Adrenal gland (tissue), 12 donors: ENCODE results near the gene PMPCB. TPM values are rescaled to one million over a fixed set of nuclear protein-coding genes. Genes with fewer than 3 reads are reported as not detected.
"Not testable (repeated sequence)": the region's sequence is repeated elsewhere in the genome, so short reads cannot be mapped to it uniquely, and the experiment has no call there.

Experiments used
- DNase-seq, 7 donors: peaks; one replicate each; pipeline ENCODE4 v3.0.0-alpha.2; 2019 to 2020
- H3K27ac ChIP-seq, 5 donors: fragments of 200-600 bp; sonication (generic) in 4 of 5; 1 replicate in 3 of 5; 2 replicates in 2 of 5; pipeline versions ENCODE4 v1.5.1 to v1.8.0; 2016 to 2020; ENCODE audit warnings: mild to moderate bottlenecking in 1 of 5
- H3K27me3 ChIP-seq: fragments of 200-600 bp; 2 replicates; pipeline ENCODE4 v1.8.0; 2021
- H3K36me3 ChIP-seq, 2 donors: fragments of 200-600 bp; replicated peaks in 1 of 2; 1 replicate in 1 of 2; 2 replicates in 1 of 2; pipeline versions ENCODE4 v1.5.1 to v1.8.0; 2018 to 2022
- H3K4me1 ChIP-seq, 2 donors: fragments of 200-600 bp; replicated peaks in 1 of 2; 1 replicate in 1 of 2; 2 replicates in 1 of 2; pipeline versions ENCODE4 v1.5.1 to v1.8.0; 2018 to 2021
- H3K4me3 ChIP-seq, 4 donors: fragments of 200-600 bp; sonication (generic) in 3 of 4; one replicate each; pipeline ENCODE4 v1.5.1; 2016 to 2018
- H3K9me3 ChIP-seq, 3 donors: fragments of 200-600 bp; sonication (generic) in 1 of 3; replicated peaks in 1 of 3; 1 replicate in 2 of 3; 2 replicates in 1 of 3; pipeline versions ENCODE4 v1.5.1 to v1.8.0; 2016 to 2021
- POLR2A ChIP-seq, 2 donors: fragments of 450-650 bp; IDR thresholded peaks; one replicate each; pipeline ENCODE4 v1.6.1; 2017; ENCODE audit warnings: antibody characterized with exemption in 2 of 2, mild to moderate bottlenecking in 2 of 2, moderate library complexity in 1 of 2
- WGBS, 4 donors: extraction: QIAGEN DNeasy Blood & Tissue Kit in 2 of 4; methylation state at CpG; one replicate each; pipeline versions ENCODE4 v1.1.5 to v1.1.7; 2013 to 2017; 5-methylcytosine and 5-hydroxymethylcytosine counted together
- intact Hi-C, 2 donors: fragments of 100-400 bp; cut with DNase I; formaldehyde crosslinking; loops; one replicate each; pipeline versions ENCODE4 v1.14.1 to v1.15.0; 2022 to 2023
- polyA plus RNA-seq, 3 donors: library from polyadenylated mRNA; stranded (reverse); fragments of 200-250 nt in 2 of 3; fragments of 350-450 nt in 1 of 3; fragmentation: Illumina TruSeq in 1 of 3; extraction: RNeasy Lipid Tissue Mini Kit (QIAGEN cat#74804) in 1 of 3; gene quantifications; one replicate each; pipeline ENCODE4 v1.2.3, GENCODE V29; 2013 to 2014
- total RNA-seq, 9 donors: library from RNA; depleted of rRNA in 4 of 9; stranded (reverse); fragments of >200 nt in 4 of 9; fragments of 120-200 nt in 1 of 9; fragmentation: NEBNext Ultra II Directional in 1 of 9; extraction: Animal tissue kit (Norgen Biotek cat#: 25700) in 1 of 9; gene quantifications; one replicate each; pipeline versions ENCODE4 v1.1.0 to v1.2.4, GENCODE V29; 2013 to 2023
- TF ChIP-seq, protein P1 (sequence below), 6 experiments: fragments of 450-650 bp in 4 of 6; fragments of 200-600 bp in 2 of 6; sonication (generic) in 1 of 6; IDR thresholded peaks; 1 replicate in 5 of 6; 2 replicates in 1 of 6; pipeline versions ENCODE4 v1.5.1 to v1.8.0; 2016 to 2021; ENCODE audit warnings: antibody characterized with exemption in 6 of 6, mild to moderate bottlenecking in 2 of 6, moderate library complexity in 1 of 6
- donor health status: healthy with polysubstance abuse.
- donor health status: Bipolar disorder and iron deficiency.
- donor health status: DM: yes; HTN: yes; CAD: no.
- donor health status: DM: no; HTN: no; CAD: no.
- donor health status: DM: no; HTN: no; CAD: no.
- donor health status: DM: yes; HTN: yes; CAD: no.

Gene PMPCB
- total and polyA plus RNA-seq, 12 donors = 51.9 to 147 (median 79.3) TPM

DNA sequence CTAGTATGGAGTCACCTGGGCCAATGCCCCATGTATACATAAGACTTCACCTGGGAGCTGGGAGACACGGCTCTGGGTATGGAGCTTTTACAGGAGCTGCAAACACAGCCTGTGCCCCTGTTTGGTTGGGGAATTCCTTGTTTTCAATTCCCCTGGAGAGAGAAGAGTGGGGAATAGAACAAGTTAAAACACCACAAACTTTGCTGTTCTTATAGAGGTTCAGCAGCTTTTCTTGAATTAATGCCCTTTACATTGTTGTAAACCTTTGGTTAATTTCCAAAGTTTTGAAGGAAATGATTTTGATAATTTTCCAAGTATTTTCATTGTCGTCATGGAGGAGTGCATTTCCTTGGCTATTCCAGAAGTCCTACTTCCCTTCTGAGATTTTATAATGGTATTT lies 19.0 kb upstream of the PMPCB start:
- H3K36me3 ChIP-seq, H3K9me3 ChIP-seq, intact Hi-C loops, H3K27me3 ChIP-seq, DNase-seq, H3K4me1 ChIP-seq, H3K27ac ChIP-seq, H3K4me3 ChIP-seq: not testable (repeated sequence)
- 77 to 84% (median 81%) methylated on average over 2 of the region's 2 CpGs for WGBS, 4 donors

DNA sequence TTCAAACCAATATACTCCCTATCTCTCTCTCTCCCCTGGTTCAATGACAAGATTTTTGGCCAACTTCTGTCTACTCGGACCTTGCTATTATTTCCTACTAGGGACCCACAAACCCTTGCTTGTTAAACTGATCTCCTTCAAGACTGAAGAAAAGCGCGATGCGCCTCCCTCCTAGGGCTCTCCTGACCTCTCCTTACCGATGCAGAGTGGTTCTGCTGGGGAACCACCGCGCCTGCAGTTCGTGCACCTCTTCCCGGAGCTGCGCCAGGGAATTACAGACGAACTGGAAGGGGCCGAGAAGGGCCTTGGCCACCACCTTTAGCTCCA lies 17.6 kb upstream of the PMPCB start:
- Histone ChIP-seq H3K27ac (peak overlapping the region in 2 of 5 donors; percentile 38 to 80), H3K4me3 (peak overlapping the region in 3 of 4 donors; percentile 51 to 68 (median 60))
- H3K36me3 ChIP-seq, H3K27me3 ChIP-seq, H3K4me1 ChIP-seq, H3K9me3 ChIP-seq, intact Hi-C loops: not testable (repeated sequence)
- DNase-seq = peak in 4 of 7 donors; percentile 17 to 32 (median 22)
- WGBS, 4 donors = 0 to 1% (median 0%) methylated on average over 12 of the region's 12 CpGs

DNA sequence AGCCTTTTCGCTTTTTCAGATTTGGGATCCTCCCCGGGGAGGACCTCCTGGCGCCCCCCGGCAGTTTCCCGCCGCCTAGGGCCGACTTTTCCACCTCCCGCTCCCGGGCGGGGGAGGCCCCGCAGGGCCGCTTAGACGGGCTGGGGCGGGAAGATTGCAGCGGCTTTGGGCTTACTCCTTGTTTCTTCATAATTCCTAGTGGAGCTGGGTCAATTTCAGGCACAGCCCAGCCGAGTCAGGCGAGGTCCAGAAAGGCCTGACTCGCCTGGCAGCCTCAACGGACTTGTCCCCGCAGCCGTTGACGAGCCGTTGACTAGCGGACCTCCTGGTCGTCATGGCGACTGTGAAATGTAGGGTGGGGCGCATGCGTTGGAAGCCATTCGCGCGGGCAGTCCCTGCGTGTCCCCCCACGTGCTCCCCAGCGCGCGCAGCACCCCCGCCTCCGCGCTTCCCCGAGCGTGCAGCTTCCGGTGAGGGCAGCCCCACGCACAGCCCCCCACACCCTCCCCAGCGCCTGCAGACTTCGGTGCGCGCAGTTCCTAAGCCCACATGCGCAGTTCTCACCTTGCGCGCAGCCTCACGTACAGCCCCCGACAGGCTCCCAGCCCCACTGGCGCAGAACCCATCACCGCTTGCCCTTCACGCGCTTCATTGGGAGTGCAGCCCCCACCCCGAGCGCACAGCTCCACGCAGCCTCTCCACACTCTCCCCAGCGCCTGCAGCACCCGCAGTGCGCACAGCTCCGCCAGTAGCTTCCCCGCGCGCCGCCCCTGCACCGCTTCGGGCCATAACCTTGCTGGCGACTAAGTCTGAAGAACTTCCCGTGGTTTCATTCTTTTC lies 17.1 kb upstream of the PMPCB start:
- H3K27me3 ChIP-seq, intact Hi-C loops, H3K4me1 ChIP-seq, H3K9me3 ChIP-seq, H3K36me3 ChIP-seq: not testable (repeated sequence)
- Histone ChIP-seq H3K4me3 (peak overlapping the region; percentile 51 to 81 (median 64)), H3K27ac (peak overlapping the region in 3 of 5 donors; percentile 17 to 80 (median 38))
- DNase-seq = peak; percentile 70 to 90 (median 79)
- WGBS, 4 donors = 0 to 2% (median 1%) methylated on average over 12 to 71 of the region's 71 CpGs
- TF ChIP-seq POLR2A (IDR thresholded peaks at IDR 0.05) = peak in 1 of 2 donors; percentile 6

DNA sequence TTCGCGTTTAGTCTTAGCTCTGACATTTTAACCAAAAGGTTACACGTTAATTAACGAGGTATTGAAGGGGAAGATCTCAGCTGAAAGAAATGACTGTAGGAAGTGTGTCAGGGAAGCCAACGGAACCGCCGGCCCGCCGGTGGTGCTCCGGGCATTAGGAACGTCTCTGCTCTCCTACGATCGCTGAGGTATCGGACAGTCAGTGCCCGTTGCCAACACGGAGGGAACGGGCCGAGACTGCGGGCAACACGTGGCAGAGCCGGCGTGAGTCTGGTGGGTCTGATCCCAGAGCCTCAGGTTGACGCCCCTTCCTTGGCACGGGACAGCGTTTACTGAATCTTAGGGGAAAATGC lies 16.5 kb upstream of the PMPCB start:
- H3K27me3 ChIP-seq, intact Hi-C loops, H3K9me3 ChIP-seq, H3K4me1 ChIP-seq, H3K36me3 ChIP-seq: not testable (repeated sequence)
- WGBS, 4 donors = 0 to 3% (median 0%) methylated on average over 16 to 25 of the region's 25 CpGs
- Histone ChIP-seq H3K4me3 (peak overlapping the region; percentile 33 to 81 (median 56)), H3K27ac (peak overlapping the region in 3 of 5 donors; percentile 17 to 80 (median 38))
- TF ChIP-seq POLR2A (IDR thresholded peaks at IDR 0.05) = peak in 1 of 2 donors; percentile 19
- DNase-seq = peak; percentile 30 to 66 (median 35)

DNA sequence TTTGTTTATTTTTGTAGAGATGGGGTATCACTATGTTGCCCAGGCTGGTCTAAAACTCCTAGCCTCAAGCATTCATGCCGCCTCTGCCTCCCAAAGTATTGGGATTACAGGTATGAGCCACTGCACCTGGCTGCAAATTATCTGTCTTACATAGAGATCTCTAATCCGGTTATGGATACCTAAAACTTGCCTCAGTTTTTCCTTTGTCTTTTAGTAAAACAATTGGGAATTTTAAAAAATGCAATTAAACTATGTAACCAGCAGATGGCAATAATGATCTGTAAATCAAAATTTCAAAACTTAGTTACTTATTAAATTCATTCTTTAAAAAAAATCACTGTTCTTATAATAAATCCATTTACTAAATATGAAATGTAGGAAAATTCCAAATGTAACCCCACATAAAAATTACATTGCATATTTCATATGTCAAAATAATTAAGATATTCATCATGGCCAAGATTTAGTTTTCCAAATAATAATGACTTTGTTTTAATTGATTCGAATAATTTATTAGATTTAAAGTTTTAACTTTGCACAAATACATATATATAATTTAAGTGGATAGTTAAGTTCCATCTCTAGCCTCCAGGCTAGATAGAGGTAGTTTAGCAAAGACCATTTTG lies 14.3 kb upstream of the PMPCB start:
- WGBS, 4 donors = 40 to 47% (median 42%) methylated on average over 3 of the region's 3 CpGs
- DNase-seq, H3K36me3 ChIP-seq, H3K9me3 ChIP-seq, intact Hi-C loops, H3K27ac ChIP-seq, H3K4me3 ChIP-seq, H3K4me1 ChIP-seq, H3K27me3 ChIP-seq: not testable (repeated sequence)
- TF ChIP-seq, protein P1, sequence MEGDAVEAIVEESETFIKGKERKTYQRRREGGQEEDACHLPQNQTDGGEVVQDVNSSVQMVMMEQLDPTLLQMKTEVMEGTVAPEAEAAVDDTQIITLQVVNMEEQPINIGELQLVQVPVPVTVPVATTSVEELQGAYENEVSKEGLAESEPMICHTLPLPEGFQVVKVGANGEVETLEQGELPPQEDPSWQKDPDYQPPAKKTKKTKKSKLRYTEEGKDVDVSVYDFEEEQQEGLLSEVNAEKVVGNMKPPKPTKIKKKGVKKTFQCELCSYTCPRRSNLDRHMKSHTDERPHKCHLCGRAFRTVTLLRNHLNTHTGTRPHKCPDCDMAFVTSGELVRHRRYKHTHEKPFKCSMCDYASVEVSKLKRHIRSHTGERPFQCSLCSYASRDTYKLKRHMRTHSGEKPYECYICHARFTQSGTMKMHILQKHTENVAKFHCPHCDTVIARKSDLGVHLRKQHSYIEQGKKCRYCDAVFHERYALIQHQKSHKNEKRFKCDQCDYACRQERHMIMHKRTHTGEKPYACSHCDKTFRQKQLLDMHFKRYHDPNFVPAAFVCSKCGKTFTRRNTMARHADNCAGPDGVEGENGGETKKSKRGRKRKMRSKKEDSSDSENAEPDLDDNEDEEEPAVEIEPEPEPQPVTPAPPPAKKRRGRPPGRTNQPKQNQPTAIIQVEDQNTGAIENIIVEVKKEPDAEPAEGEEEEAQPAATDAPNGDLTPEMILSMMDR (IDR thresholded peaks at IDR 0.05) = peak in 1 of 6 experiments; percentile 28

DNA sequence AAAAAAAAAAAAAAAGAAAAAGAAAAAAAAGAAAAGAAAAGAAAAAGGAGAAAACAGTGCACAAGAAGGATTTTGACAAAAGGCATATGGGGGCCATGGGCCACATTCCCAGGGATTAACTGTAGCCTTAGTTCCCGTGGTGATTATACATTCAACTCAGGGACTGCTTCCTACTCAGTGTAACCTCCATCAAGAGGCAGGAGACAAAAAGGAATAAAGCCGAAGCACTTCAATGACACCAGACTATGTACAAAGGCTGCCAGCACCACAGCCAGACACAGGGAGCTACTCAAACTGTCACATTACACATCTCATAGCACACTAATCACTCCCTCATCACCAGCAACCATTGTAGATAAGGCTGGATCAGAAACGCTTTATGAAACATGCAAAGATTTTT lies 5.1 kb upstream of the PMPCB start:
- no peak overlapping the region for H3K27ac ChIP-seq
- WGBS, 4 donors = 70 to 77% (median 74%) methylated on average over 3 of the region's 3 CpGs
- H3K9me3 ChIP-seq = no peaks in the 10 kb centered on the region
- H3K4me3 ChIP-seq = no peak overlapping the region
- peaks cover 0 to 4% of the 10 kb centered on the region in 2 donors for H3K4me1 ChIP-seq
- H3K36me3 ChIP-seq = no peaks in the 10 kb centered on the region
- no peaks in the 10 kb centered on the region for H3K27me3 ChIP-seq
- TF ChIP-seq, protein P1 (IDR thresholded peaks at IDR 0.05) = no peak
- TF ChIP-seq POLR2A (IDR thresholded peaks at IDR 0.05) = no peak
- no peak for DNase-seq
- intact Hi-C loops = loop anchor here in 1 of 2 donors (10.0 kb wide), 1 partner anchor 113 kb away; no protein-coding TSS in a partner anchor
